ENCODE measurements around the gene LRFN5. TPM values are rescaled to one million over a fixed set of nuclear protein-coding genes. Genes with fewer than 3 reads are reported as not detected.
"Not testable (repeated sequence)": the region's sequence is repeated elsewhere in the genome, so short reads cannot be mapped to it uniquely, and the experiment has no call there.

Gene LRFN5
- total RNA-seq, 3 donors from 2014 or later: 0.40 to 1.1 (median 0.46) TPM

DNA sequence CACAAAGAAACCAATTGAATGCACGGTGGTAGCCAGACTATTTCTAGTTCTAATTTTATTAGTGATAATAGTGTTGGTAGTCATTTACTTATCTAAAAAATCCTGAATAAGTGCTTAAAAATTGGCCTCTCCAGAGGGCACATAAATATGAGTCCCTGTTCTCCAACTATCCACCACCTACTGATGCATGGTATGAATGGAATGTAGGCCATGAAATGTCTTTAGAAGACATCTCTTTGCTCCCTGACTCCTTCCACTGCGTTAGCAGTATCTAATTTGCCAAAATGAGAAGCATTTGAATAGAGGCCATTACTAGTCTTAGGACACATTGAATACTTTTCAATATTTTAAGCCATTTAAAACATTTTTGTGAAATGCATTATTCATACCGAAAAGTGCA, 261.7 kb downstream of the LRFN5 start:
- ATAC-seq (no peak), DNase-seq (no peak)
- Mint-ChIP-seq H3K4me3 (no peak overlapping the region), H3K27me3 (ENCODE audit: low read depth) (no peaks in the 10 kb centered on the region), H3K9me3 (peaks cover 3% of the 10 kb centered on the region), H3K4me1 (ENCODE audit: low read depth) (no peaks in the 10 kb centered on the region), H3K36me3 (ENCODE audit: insufficient read depth) (no peaks in the 10 kb centered on the region)

DNA sequence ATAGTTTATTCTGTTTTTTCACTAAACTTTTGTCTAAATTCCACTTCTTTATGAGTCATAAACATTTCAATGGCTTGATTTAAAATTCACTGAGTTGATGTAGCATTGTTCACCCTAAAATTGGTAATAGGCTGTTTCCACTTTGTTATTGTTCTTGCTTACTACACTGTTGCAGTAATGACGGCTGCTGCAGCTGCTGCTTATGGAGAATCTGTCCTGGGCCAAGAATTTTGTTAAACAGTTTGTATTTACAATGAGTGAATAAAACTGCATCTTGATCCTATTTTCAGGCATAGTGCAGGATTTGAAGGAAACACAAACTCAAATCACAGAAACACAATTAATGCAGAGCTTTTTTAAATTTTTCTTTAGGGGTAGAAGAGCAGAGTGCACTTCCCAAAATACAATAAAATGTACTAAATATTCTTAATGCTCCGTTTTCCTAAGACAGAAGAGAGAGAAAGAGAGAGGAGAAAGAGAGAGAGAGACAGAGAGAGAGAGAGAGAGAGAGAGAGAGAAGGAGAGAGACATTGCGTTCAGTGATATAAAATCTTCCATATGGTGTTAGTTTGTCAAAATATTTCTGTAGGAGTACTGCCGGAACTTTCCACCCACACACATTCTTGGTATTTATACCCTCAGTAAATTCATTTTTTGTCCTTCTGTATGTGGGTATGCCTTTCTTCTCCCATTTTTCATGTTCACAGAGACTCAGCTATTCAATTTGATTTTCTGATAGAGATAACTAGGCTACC, 266.4 kb downstream of the LRFN5 start:
- DNase-seq (no peak), ATAC-seq (no peak)
- no peaks in the 10 kb centered on the region for H3K27me3 Mint-ChIP-seq (ENCODE audit: low read depth)
- H3K36me3 Mint-ChIP-seq (ENCODE audit: insufficient read depth): no peaks in the 10 kb centered on the region
- no peaks in the 10 kb centered on the region for H3K4me1 Mint-ChIP-seq (ENCODE audit: low read depth)
- no peak overlapping the region for H3K4me3 Mint-ChIP-seq
- peaks cover 3% of the 10 kb centered on the region for H3K9me3 Mint-ChIP-seq

DNA sequence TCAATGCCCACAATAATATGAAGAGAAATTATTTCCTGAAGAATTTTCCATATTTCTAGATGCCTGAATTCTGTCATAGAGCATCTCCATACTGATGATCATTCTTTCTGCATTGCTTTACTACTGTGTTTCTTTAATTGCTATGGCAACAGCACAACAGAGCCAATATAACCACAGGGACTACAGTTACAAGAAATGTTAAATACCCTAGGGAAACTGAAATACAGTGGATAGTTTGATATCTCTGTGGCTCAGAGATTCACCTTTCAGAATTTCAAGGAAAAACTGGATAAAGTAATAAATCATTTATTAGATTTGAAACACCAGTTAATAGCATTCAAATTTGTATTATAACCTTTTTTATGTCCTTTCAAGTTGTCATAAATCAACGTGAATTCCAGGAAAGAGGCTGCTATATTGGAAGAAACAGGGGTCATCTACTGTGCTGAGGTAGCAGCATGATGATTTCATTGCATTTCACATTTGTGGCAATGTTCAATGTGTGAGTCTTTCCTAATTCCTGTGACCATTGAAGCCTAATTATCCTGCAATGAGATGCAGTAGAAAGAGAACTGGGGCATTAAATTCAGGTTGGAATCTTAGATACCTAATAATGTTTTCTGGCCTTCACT, 267.1 kb downstream of the LRFN5 start:
- no peaks in the 10 kb centered on the region for H3K4me1 Mint-ChIP-seq (ENCODE audit: low read depth)
- ATAC-seq (no peak), DNase-seq (no peak)
- no peak overlapping the region for H3K4me3 Mint-ChIP-seq
- H3K9me3 Mint-ChIP-seq: peaks cover 3% of the 10 kb centered on the region
- H3K36me3 Mint-ChIP-seq (ENCODE audit: insufficient read depth): no peaks in the 10 kb centered on the region
- H3K27me3 Mint-ChIP-seq (ENCODE audit: low read depth): no peaks in the 10 kb centered on the region

DNA sequence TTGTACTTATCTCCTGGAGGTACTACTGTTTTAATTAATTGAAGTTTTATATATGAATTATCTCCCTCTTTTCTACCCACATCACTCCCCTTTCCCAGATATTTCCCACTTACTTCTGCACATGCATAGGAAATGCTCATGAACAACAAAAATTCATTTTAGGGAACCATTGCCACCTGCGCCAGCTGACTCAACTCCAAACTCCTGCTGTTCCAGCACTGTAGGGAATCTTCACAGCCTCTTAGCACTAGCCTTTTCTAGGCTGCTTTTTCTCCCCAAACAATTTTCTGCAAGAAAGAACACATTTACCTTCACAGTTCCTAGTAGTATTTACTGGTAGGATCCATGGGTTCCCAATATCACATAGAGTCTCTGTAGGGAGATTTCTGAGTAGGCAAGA, 268.4 kb downstream of the LRFN5 start:
- DNase-seq (no peak), ATAC-seq (no peak)
- Mint-ChIP-seq H3K9me3 (no peaks in the 10 kb centered on the region), H3K4me1 (ENCODE audit: low read depth) (no peaks in the 10 kb centered on the region), H3K36me3 (ENCODE audit: insufficient read depth) (no peaks in the 10 kb centered on the region), H3K27me3 (ENCODE audit: low read depth) (no peaks in the 10 kb centered on the region), H3K4me3 (no peak overlapping the region)

DNA sequence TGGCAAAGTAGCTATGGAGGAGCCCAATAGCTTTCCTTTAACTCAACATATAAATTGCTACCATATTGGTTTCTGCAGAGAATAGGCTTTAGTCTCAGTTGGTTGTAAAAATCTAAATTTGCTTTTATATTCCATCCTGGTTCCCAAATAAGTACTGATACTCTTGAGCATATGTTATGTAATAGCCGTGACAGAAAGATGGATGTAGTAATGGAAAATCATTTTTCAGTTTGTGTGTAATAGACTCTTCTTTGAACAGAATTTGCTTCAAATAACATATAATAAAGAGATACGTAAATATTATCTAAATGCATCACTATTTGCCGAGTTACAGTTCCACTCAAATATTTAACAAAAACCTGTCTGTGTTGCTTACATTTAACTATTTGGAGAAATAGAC, 271.6 kb downstream of the LRFN5 start:
- no peaks in the 10 kb centered on the region for H3K4me1 Mint-ChIP-seq (ENCODE audit: low read depth)
- H3K9me3 Mint-ChIP-seq: no peaks in the 10 kb centered on the region
- H3K4me3 Mint-ChIP-seq: no peak overlapping the region
- ATAC-seq (no peak), DNase-seq (no peak)
- no peaks in the 10 kb centered on the region for H3K36me3 Mint-ChIP-seq (ENCODE audit: insufficient read depth)
- no peaks in the 10 kb centered on the region for H3K27me3 Mint-ChIP-seq (ENCODE audit: low read depth)

GRCh38 chr14:41891624-41892023, 284.9 kb downstream of the LRFN5 start:
- Mint-ChIP-seq H3K4me3 (no peak overlapping the region), H3K36me3 (ENCODE audit: insufficient read depth) (no peaks in the 10 kb centered on the region), H3K27me3 (ENCODE audit: low read depth) (no peaks in the 10 kb centered on the region), H3K4me1 (ENCODE audit: low read depth) (no peaks in the 10 kb centered on the region), H3K9me3 (no peaks in the 10 kb centered on the region)
- DNase-seq: no peak
- no peak for ATAC-seq

DNA sequence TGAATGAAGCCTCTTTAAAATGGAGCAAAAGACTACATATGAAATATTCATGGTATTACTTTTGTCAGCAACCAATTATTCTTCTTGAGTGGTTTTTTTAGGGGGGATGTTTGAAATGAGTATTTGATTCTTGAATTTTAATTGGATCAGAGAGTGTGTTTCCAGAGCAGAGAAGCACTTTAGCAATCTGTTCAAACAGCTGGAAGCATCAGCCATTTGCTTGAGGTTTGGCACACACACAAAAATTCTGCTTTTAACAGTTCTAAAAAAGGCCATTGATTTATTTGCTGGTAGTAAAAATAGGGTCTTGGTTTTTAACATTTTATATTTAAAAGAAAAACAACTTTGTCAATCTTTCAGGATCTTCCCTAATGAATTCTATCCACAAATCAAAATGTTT, 292.7 kb downstream of the LRFN5 start:
- Mint-ChIP-seq H3K4me1 (ENCODE audit: low read depth) (no peaks in the 10 kb centered on the region), H3K36me3 (ENCODE audit: insufficient read depth) (no peaks in the 10 kb centered on the region), H3K27me3 (ENCODE audit: low read depth) (no peaks in the 10 kb centered on the region), H3K4me3 (no peak overlapping the region), H3K9me3 (no peaks in the 10 kb centered on the region)
- ATAC-seq (no peak), DNase-seq (no peak)

GRCh38 chr14:41900644-41901043, 294.0 kb downstream of the LRFN5 start:
- Mint-ChIP-seq H3K36me3 (ENCODE audit: insufficient read depth) (no peaks in the 10 kb centered on the region), H3K4me3 (no peak overlapping the region), H3K9me3 (no peaks in the 10 kb centered on the region), H3K27me3 (ENCODE audit: low read depth) (no peaks in the 10 kb centered on the region), H3K4me1 (ENCODE audit: low read depth) (no peaks in the 10 kb centered on the region)
- no peak for ATAC-seq
- DNase-seq: no peak

DNA sequence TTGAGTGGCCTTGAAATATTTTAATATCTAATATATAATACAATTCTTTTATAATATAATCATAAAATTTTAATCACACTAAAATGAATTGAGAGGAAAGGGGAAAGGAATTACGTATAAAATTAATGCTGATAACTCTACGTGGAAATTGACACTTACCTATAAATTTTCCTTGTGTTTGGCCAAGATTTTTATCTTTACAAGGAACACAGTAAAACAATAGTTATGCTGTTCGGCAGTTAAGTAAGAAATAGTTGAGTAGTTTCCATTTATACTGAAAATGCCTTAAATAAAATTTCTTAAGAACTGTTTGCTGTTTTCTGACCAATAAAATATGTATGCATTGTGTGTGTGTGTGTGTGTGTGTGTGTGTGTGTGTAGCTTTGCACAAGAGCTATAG, 294.4 kb downstream of the LRFN5 start:
- no peaks in the 10 kb centered on the region for H3K9me3 Mint-ChIP-seq
- H3K4me3 Mint-ChIP-seq: no peak overlapping the region
- no peaks in the 10 kb centered on the region for H3K4me1 Mint-ChIP-seq (ENCODE audit: low read depth)
- no peak for DNase-seq
- H3K36me3 Mint-ChIP-seq (ENCODE audit: insufficient read depth): no peaks in the 10 kb centered on the region
- H3K27me3 Mint-ChIP-seq (ENCODE audit: low read depth): no peaks in the 10 kb centered on the region
- ATAC-seq: no peak

- DNase-seq (no peak), ATAC-seq (no peak)
- Mint-ChIP-seq H3K9me3 (no peaks in the 10 kb centered on the region), H3K36me3 (ENCODE audit: insufficient read depth) (no peaks in the 10 kb centered on the region), H3K4me3 (no peak overlapping the region), H3K27me3 (ENCODE audit: low read depth) (no peaks in the 10 kb centered on the region), H3K4me1 (ENCODE audit: low read depth) (no peaks in the 10 kb centered on the region)
These were observed 298.8 kb downstream of the LRFN5 start for GRCh38 chr14:41905394-41905964.

DNA sequence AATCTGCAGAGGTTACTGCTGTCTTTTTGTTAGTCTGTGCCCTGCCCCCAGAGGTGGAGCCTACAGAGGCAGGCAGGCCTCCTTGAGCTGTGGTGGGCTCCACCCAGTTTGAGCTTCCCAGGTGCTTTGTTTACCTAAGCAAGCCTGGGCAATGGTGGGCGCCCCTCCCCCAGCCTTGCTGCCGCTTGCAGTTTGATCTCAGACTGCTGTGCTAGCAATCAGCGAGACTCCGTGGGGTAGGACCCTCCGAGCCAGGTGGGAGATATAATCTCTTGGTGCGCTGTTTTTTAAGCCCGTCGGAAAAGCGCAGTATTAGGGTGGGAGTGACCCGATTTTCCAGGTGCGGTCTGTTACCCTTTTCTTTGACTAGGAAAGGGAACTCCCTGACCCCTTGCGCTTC, 304.5 kb downstream of the LRFN5 start:
- not testable (repeated sequence) for H3K4me3 Mint-ChIP-seq; H3K9me3 Mint-ChIP-seq; DNase-seq; H3K36me3 Mint-ChIP-seq (ENCODE audit: insufficient read depth); H3K27me3 Mint-ChIP-seq (ENCODE audit: low read depth); ATAC-seq; H3K4me1 Mint-ChIP-seq (ENCODE audit: low read depth)

DNA sequence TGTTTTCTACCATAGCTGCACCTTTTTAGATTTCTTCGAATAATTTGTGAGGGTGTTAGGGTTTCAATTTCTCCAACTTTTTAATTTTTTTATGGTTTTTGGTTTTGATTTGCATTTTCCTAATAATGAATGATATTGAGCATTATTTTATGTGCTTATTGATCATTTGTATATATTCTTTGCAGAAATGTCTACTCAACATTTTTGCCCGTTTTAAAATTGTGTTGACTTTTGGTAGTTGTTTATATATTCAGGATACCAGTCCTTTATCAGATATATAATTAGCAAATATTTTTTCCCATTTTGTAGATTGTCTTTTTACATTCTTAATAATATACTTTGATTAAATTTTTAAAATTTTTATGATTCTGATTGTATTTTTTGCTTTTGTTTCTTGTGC, 306.7 kb downstream of the LRFN5 start:
- H3K4me1 Mint-ChIP-seq (ENCODE audit: low read depth): no peaks in the 10 kb centered on the region
- no peaks in the 10 kb centered on the region for H3K27me3 Mint-ChIP-seq (ENCODE audit: low read depth)
- ATAC-seq (no peak), DNase-seq (no peak)
- peaks cover 17% of the 10 kb centered on the region for H3K9me3 Mint-ChIP-seq
- H3K4me3 Mint-ChIP-seq: no peak overlapping the region
- no peaks in the 10 kb centered on the region for H3K36me3 Mint-ChIP-seq (ENCODE audit: insufficient read depth)

- no peak overlapping the region for H3K4me3 Mint-ChIP-seq
- peaks cover 17% of the 10 kb centered on the region for H3K9me3 Mint-ChIP-seq
- H3K27me3 Mint-ChIP-seq (ENCODE audit: low read depth): no peaks in the 10 kb centered on the region
- ATAC-seq (no peak), DNase-seq (no peak)
- no peaks in the 10 kb centered on the region for H3K4me1 Mint-ChIP-seq (ENCODE audit: low read depth)
- no peaks in the 10 kb centered on the region for H3K36me3 Mint-ChIP-seq (ENCODE audit: insufficient read depth)
These were observed 309.1 kb downstream of the LRFN5 start for GRCh38 chr14:41915732-41916131.

DNA sequence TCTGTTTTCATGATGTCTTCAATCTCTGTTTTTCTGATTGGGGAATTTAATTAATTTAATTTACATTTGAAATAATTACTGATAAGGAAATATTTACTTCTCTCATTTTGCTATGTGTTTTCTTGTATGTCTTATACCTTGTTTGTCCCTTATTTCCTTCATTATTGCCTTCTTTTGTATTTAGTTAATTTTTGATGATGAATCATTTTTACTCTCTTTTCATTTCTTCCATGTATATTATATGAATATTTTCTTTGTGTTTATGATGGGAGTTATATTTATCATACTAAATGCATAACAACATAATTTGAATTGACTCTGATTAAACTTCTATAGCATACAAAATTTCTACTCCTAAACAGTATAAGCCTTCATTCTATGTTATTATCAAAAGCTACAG, 309.6 kb downstream of the LRFN5 start:
- no peaks in the 10 kb centered on the region for H3K4me1 Mint-ChIP-seq (ENCODE audit: low read depth)
- H3K9me3 Mint-ChIP-seq: peaks cover 17% of the 10 kb centered on the region
- H3K36me3 Mint-ChIP-seq (ENCODE audit: insufficient read depth): no peaks in the 10 kb centered on the region
- no peak overlapping the region for H3K4me3 Mint-ChIP-seq
- no peaks in the 10 kb centered on the region for H3K27me3 Mint-ChIP-seq (ENCODE audit: low read depth)
- DNase-seq (no peak), ATAC-seq (no peak)

DNA sequence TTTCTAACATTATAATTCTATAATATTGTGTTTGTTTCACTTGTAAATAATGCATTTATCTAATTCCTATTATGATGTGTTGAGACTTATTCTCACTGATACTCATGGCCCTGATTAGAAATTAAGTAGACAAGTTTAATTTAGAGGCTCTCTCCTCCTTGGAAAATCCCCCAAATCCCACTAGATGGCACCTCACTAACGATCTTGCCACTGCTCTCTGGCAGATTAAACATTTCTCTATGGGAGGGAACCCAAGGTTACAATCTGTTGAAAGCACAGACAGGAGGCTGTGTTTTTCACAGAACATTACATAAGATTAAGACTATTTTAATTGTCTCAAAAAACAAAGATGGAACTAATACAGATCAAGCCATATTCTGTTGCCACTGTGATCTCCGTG, 318.7 kb downstream of the LRFN5 start:
- DNase-seq: no peak
- no peaks in the 10 kb centered on the region for H3K27me3 Mint-ChIP-seq (ENCODE audit: low read depth)
- H3K4me3 Mint-ChIP-seq: no peak overlapping the region
- no peaks in the 10 kb centered on the region for H3K9me3 Mint-ChIP-seq
- H3K4me1 Mint-ChIP-seq (ENCODE audit: low read depth): no peaks in the 10 kb centered on the region
- H3K36me3 Mint-ChIP-seq (ENCODE audit: insufficient read depth): no peaks in the 10 kb centered on the region
- ATAC-seq: no peak
